ENCODE data around the gene TMEM238L. TPM values are rescaled to one million over a fixed set of nuclear protein-coding genes. Genes with fewer than 3 reads are reported as not detected.
A peak's percentile ranks its signal among the peaks of the same experiment; 100 is the strongest.

The TMEM238L gene
- total RNA-seq, 1 donor from 2014 or later: not detected

DNA sequence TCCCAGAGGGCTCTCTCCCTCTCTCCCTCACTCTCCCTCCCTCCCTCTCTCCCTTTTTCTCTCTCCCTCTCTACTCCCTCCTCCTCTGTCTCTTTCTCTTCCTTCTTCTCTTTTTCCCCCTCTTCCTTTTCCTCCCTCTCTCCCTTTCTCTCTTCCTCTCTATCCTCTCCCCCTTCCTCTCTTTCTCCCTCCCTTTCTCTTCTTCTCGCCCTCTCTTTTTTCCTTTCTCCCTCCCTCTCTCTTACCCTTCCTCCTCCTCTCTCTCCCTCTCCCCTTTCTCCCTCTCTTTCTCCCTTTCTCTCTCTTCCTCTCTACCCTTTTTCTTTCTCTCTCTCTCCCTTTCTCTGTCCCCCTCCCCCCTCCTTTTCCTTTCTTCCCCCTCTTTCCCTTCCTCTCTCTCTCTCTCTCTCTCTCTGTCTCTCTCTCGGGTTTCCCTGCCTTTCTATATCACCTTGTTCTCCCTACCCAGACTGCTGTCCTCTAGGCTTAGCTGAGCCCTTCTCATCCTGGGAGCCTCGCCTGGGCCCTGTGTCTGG lies 48.2 kb downstream of the TMEM238L start:
- peaks cover 5% of the 10 kb centered on the region for H3K27me3 Mint-ChIP-seq (ENCODE audit: unreplicated experiment)
- no peaks in the 10 kb centered on the region for H3K9me3 Mint-ChIP-seq (ENCODE audit: unreplicated experiment)
- TF ChIP-seq, protein P1, sequence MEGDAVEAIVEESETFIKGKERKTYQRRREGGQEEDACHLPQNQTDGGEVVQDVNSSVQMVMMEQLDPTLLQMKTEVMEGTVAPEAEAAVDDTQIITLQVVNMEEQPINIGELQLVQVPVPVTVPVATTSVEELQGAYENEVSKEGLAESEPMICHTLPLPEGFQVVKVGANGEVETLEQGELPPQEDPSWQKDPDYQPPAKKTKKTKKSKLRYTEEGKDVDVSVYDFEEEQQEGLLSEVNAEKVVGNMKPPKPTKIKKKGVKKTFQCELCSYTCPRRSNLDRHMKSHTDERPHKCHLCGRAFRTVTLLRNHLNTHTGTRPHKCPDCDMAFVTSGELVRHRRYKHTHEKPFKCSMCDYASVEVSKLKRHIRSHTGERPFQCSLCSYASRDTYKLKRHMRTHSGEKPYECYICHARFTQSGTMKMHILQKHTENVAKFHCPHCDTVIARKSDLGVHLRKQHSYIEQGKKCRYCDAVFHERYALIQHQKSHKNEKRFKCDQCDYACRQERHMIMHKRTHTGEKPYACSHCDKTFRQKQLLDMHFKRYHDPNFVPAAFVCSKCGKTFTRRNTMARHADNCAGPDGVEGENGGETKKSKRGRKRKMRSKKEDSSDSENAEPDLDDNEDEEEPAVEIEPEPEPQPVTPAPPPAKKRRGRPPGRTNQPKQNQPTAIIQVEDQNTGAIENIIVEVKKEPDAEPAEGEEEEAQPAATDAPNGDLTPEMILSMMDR (IDR thresholded peaks at IDR 0.05): no peak
- no peak for DNase-seq (ENCODE audit: extremely low spot score, unreplicated experiment)
- no peaks in the 10 kb centered on the region for H3K36me3 Mint-ChIP-seq (ENCODE audit: unreplicated experiment)
- peaks cover 3% of the 10 kb centered on the region for H3K4me1 Mint-ChIP-seq (ENCODE audit: unreplicated experiment)
- H3K27ac Mint-ChIP-seq (ENCODE audit: unreplicated experiment): no peak overlapping the region
- H3K4me3 Mint-ChIP-seq (ENCODE audit: unreplicated experiment): no peak overlapping the region

GRCh38 chr17:10754861-10755591 lies 48.9 kb downstream of the TMEM238L start:
- Mint-ChIP-seq H3K9me3 (ENCODE audit: unreplicated experiment) (no peaks in the 10 kb centered on the region), H3K36me3 (ENCODE audit: unreplicated experiment) (no peaks in the 10 kb centered on the region), H3K4me3 (ENCODE audit: unreplicated experiment) (no peak overlapping the region), H3K27me3 (ENCODE audit: unreplicated experiment) (peaks cover 5% of the 10 kb centered on the region), H3K4me1 (ENCODE audit: unreplicated experiment) (peaks cover 3% of the 10 kb centered on the region), H3K27ac (ENCODE audit: unreplicated experiment) (no peak overlapping the region)
- TF ChIP-seq, protein P1 (IDR thresholded peaks at IDR 0.05): no peak
- no peak for DNase-seq (ENCODE audit: extremely low spot score, unreplicated experiment)

- TF ChIP-seq, protein P1 (IDR thresholded peaks at IDR 0.05): peak; percentile 40
- peaks cover 8% of the 10 kb centered on the region for H3K27me3 Mint-ChIP-seq (ENCODE audit: unreplicated experiment)
- H3K27ac Mint-ChIP-seq (ENCODE audit: unreplicated experiment): no peak overlapping the region
- no peak for DNase-seq (ENCODE audit: extremely low spot score, unreplicated experiment)
- H3K9me3 Mint-ChIP-seq (ENCODE audit: unreplicated experiment): no peaks in the 10 kb centered on the region
- no peak overlapping the region for H3K4me3 Mint-ChIP-seq (ENCODE audit: unreplicated experiment)
- H3K4me1 Mint-ChIP-seq (ENCODE audit: unreplicated experiment): peaks cover 3% of the 10 kb centered on the region
- no peaks in the 10 kb centered on the region for H3K36me3 Mint-ChIP-seq (ENCODE audit: unreplicated experiment)
These were observed 49.8 kb downstream of the TMEM238L start for GRCh38 chr17:10754109-10754508.

DNA sequence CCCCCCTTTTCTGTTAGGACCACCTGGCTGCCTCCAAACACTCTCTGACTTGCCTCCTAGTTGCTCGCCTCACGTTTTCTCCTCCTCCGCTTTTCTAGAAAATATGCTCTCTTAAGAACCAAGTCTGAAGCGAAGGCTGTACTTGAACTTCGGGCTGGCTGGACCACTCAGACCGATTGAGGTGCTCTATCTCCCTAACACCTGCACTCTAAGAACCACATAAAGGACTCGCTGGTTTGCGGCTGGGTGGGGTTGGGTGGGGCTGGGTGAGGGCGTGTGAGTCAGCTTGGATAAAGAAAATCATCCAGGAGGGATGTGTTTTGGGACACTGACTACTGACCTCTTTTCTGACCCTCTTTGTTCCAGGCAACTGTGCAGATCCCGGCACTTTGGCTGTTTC lies 51.2 kb downstream of the TMEM238L start:
- TF ChIP-seq, protein P1 (IDR thresholded peaks at IDR 0.05): no peak
- Mint-ChIP-seq H3K4me3 (ENCODE audit: unreplicated experiment) (no peak overlapping the region), H3K27me3 (ENCODE audit: unreplicated experiment) (peaks cover 9% of the 10 kb centered on the region), H3K4me1 (ENCODE audit: unreplicated experiment) (peaks cover 3% of the 10 kb centered on the region), H3K27ac (ENCODE audit: unreplicated experiment) (no peak overlapping the region), H3K36me3 (ENCODE audit: unreplicated experiment) (no peaks in the 10 kb centered on the region), H3K9me3 (ENCODE audit: unreplicated experiment) (no peaks in the 10 kb centered on the region)
- DNase-seq (ENCODE audit: extremely low spot score, unreplicated experiment): no peak

DNA sequence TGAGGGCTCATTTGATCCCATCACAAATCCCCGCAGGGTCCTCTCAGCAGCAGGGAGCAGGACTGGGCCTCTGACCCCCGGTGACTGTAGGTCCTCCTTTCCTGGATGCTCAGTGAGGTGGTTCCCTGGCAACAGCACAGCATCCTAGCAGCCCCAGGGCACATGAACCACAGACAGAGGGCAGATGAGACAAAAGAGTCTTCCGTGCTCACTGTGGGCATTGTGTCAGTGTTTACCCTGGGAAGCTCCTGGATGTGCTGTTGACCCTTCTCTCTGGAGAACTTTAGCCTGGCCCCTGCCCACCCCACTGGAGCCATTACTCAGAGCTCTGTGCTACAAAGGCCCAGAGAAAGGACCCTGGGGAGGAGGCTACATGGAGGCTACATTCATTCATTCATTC lies 52.3 kb downstream of the TMEM238L start:
- Mint-ChIP-seq H3K9me3 (ENCODE audit: unreplicated experiment) (no peaks in the 10 kb centered on the region), H3K4me3 (ENCODE audit: unreplicated experiment) (no peak overlapping the region), H3K27me3 (ENCODE audit: unreplicated experiment) (peaks cover 5% of the 10 kb centered on the region), H3K4me1 (ENCODE audit: unreplicated experiment) (peaks cover 3% of the 10 kb centered on the region), H3K27ac (ENCODE audit: unreplicated experiment) (no peak overlapping the region), H3K36me3 (ENCODE audit: unreplicated experiment) (no peaks in the 10 kb centered on the region)
- DNase-seq (ENCODE audit: extremely low spot score, unreplicated experiment): no peak
- TF ChIP-seq, protein P1 (IDR thresholded peaks at IDR 0.05): no peak

Measured in osteocyte (in vitro differentiated cells).